Measurements from ENCODE around the gene LAIR2.

Gene LAIR2

DNA sequence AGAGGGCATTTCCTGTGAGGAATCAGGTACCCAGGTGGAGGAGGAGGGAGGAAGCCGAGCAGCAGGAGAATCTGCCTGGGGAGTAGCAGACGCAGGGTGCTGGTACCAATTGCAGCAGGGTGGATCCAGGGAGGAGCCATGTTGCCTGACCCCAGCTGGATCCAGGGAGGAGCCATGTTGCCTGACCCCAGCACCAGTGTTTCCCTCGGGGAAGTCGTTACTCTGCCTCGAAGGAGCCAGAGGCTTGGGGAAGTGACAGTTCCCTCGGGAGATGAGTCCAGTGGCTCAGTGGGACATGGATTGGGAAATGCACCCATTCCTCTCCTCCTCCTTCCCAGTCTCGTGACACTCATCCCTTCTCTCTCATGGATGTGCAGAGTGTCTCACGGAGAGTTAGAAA is 31.5 kb downstream of the LAIR2 start:
- no peak for DNase-seq (ENCODE audit: low read depth in 2 of 2)

DNA sequence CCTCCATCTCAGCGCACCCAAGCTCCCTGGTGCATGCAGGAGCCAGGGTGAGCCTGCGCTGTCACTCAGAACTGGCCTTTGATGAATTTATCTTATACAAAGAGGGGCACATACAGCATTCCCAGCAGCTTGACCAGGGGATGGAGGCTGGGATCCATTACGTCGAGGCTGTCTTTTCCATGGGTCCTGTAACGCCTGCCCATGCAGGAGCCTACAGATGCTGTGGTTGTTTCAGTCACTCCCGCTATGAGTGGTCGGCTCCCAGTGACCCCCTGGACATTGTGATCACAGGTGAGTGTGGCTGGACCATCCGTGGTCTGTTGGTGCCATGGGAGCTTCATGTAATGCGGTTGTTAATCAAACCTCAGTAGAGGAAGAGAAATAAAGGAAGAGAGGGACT is 33.0 kb downstream of the LAIR2 start:
- no peak for DNase-seq (ENCODE audit: low read depth in 2 of 2)

DNA sequence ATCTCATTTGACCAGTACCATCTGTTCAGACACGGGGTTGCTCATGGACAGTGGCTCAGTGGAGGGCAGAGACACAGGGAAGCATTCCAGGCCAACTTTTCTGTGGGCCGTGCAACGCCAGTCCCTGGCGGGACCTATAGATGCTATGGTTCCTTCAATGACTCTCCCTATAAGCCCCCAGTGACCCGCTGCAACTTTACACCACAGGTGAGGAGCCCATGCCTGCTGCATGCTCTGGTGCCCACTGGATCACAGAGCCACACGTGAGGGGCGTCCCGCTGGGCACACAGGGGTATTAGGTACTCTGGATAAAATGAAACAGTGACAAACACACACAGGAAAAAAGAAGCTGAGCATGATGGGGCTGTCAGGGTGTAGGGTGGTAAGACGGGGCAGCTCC is 34.3 kb downstream of the LAIR2 start:
- no peak for DNase-seq (ENCODE audit: low read depth in 2 of 2)

DNA sequence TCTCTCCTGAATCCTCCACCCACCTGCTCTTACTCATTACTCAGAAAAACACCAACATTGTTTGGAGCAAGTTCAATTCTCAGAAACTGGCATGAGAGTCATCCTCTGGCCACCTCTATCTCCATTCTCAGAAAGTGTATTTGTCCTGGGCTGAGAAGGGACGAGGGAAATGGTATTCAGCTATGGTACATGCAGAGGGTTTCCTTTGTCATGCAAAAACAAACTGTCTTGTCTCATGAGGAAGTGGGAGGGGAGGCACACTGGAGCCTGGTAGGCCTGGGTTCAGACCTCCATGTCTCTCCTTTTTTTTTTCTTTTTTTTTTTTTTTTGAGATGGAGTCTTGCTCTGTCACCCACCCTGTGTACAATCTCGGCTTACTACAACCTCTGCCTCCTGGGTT is 39.1 kb downstream of the LAIR2 start:
- DNase-seq (ENCODE audit: low read depth in 2 of 2), result no peak

DNA sequence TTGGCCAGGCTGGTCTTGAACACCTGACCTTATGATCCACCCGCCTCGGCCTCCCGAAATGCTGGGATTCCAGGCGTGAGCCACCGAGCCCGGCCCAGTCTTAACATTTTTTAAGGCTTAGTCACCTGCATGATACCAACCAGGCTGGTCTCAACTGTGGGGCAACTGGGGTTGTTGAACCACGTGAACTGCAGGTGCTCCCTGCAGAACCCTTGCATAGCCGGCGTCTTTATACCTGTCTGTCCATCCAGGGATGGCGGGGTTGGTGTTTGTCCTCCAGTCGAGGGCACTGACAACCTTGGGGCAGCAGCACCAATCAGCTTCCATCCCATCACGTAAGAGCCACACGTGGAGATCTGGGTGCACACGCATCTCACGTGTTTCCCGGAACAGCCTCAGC is 46.2 kb downstream of the LAIR2 start:
- no peak for DNase-seq (ENCODE audit: low read depth in 2 of 2)

DNA sequence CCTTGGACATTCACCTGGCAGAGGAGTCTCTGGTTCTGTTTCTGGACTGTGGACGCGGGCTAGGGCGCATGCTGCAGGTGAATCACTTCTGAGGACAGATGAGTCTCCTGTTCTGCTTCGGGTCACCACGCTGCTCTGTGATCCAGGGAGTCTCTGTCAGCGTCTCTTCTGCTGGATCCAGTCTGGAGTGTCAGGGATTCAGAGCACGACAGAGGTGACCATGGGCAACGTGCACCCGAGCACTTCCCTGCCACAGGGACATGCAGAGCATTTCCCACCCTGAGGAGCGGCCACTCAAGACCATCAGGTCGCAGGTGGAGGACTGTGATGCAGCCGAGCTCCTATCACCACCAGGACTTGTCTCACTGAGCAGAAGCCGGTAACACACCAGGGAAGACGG is 46.6 kb downstream of the LAIR2 start:
- DNase-seq (ENCODE audit: low read depth in 2 of 2), result no peak

DNA sequence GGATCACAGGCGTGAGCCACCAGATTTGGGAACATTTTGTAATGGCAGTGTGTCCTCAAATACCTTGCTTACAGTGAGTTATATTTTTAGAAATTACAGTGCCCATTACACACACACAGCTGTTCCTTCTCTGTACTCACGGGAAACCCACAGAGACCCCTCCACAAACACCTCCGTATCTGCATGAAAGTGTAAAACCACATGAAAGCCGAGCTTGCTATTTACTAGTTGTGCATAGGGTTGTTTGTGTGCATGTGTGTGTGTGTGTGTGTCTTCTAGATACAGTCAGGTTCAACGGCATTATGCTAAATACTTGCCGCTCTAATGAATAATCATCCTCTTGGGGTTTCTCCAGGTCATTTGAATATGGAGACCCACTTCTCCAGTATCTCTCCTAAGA is 48.7 kb downstream of the LAIR2 start:
- DNase-seq (ENCODE audit: low read depth in 2 of 2), result no peak

DNA sequence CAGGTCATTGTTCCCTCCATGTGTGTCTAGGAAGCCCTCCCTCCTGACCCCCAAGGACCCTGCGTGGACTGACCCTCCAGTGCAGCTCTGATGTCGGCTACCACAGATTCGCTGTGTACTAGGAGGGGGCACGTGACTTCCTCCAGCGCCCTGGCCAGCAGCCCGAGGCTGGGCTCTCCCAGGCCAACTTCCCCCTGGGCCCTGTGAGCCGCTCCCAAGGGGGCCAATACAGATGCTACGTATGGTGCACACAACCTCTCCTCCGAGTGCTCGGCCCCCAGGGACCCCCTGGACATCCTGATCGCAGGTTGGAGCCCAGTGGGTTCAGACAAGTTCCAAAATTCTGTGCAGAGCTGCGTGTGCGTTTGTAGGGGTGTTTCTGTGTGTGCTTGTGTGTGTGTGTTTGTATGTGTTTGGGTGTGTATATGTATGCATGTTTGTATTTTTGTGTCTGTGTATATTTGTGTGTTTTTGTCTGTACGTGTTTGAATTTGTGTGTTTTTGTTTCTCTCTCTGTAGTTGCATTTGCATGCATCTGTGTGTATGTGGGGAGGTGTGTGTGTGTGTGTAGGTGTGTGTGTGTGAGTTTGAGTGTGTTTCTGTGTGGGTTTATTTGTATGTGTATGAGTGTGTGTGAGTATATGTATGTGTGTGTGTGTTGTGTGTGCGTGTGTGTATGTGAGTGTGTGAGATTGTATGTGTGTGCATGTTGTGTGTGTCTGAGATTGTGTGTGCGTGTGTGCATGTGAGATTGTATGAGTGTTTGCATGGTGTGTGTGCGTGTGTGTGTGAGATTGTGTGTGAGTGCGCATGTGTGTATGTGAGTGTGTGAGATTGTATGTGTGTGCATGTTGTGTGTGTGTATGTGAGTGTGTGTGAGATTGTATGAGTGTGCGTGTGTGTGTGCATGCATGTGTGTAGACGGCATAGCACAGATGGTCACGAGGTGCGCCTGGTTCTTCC is 49.6 kb downstream of the LAIR2 start:
- no peak for DNase-seq (ENCODE audit: low read depth in 2 of 2)

DNA sequence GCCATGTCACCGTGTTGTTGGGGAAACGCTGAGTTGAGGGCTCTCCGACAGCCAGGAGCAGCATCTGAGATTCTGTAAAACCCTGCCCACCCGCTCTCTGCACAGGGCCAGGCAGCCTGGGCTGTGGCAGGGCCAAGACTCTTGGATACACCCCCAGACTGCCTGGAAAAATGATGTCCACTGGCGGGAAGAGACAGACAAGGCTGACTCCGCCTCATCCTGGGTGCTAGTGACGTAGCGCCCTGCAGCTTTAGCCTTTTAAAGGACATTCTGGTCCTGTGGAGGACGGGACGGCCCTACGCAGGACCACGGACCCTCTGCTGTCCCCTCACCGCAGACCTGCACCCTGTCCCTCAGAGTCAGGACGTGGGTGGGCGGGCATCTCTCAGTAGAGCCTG is 50.3 kb downstream of the LAIR2 start:
- DNase-seq (ENCODE audit: low read depth in 2 of 2), result no peak

DNA sequence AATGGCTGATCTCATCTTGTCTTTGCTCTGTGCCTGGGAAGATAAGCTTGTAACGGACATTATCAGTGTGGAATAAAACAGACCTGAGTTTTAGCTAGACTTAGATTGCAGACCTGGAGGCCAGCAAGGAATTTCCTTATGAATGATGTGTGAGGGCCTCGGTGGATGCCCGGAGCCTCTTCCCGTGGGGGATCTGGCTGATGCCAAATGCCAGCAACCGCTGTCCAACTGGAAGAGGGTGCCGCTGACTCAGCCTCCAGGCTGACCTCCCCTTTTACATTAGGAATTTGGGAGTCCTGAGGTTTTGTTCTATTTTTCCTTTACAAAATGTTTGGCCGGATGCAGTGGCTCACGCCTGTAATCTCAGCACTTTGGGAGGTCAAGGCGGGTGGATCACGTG is 51.4 kb downstream of the LAIR2 start:
- DNase-seq (ENCODE audit: low read depth in 2 of 2), result no peak

DNA sequence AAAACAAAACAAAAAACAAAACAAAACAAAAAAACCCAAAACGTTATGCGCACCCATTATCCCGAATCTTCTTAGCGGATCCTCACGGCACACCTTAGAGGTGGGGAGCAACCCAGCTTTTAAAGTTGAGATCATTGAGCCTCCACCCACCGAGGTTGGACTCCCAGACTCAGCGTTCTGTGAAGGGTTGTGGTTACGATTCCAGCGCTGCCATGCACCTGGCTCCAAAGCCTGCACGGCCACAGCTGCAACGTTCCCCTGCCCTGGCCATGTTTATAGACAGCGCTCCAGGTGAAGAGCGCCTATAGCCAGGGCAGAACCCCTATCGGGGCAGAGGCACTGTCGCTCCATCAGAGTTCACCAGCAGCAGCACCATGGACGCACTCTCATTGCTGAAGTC is 52.3 kb downstream of the LAIR2 start:
- DNase-seq (ENCODE audit: low read depth in 2 of 2), result no peak

DNA sequence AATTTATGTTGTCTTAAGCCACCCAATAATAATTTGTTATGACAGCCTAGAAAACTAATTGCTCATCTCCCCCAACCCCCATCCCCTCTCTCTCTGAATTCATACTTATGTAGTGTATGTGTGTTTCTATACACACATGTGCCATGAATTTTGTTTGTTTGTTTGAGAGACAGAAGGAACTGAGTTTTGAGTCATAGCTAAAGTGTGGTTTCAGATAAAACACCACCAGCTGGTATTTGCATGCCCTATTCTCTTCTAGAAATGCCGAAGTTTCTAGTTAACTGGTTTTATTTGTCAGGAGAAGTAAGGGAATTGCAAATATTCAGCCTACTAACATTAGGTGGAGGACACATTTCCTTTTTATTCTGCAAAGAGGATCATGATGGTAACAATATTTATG is 53.6 kb downstream of the LAIR2 start:
- no peak for DNase-seq (ENCODE audit: low read depth in 2 of 2)

DNA sequence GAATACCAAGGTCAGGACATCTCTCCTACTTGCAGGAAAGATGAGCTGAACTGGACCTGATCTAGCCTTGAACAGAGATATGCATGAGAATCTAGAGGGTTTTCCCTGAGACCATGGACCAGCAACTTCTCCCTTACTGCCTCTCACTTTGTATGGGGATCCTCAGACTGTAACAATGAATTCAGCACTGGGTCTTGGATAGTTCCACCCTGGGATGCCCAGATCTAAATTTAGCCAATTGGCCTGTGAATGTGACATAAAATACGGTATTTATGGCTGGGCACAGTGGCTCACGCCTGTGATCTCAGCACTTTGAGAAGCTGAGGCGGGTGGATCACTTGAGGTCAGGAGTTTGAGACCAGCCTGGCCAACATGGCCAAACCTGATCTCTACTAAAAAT is 55.7 kb downstream of the LAIR2 start:
- no peak for DNase-seq (ENCODE audit: low read depth in 2 of 2)

Measured in fibroblast of skin of left biceps (primary cell).